Measurements from ENCODE around the gene FBRSL1. TPM values are rescaled to one million over a fixed set of nuclear protein-coding genes. Genes with fewer than 3 reads are reported as not detected.

The FBRSL1 gene
- total and polyA plus RNA-seq, 2 donors (not counting 3 experiments of a cell fraction or from before 2014, with no cell fraction given): 19.3 to 79.8 TPM

DNA sequence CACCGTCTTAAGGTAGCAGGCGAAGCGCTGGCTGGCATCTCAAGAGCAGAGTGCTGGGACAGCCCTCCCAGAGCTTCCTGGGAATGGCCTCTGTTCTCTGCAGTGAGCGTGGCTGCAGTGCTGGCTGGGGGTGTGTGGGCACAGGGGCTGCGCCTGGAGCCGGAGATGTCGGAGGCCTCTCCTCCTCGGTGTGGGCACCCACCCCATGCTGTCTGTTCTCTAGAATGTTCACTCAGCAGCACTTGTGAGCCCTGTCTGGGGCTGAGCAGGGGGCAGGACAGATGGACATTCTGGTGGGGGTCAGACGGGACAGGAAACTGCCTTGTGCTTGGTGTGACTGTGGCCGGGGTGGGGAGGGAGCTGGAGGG is 15.9 kb downstream of the FBRSL1 start:
- peaks cover 0 to 3% of the 10 kb centered on the region in 2 experiments for H3K36me3 ChIP-seq (ENCODE audit: control insufficient read depth in 2 of 2, extremely low read depth in 1 of 2, insufficient read depth in 2 of 2, low read length in 2 of 2)
- H4K20me1 ChIP-seq (replicated peaks; ENCODE audit: control insufficient read depth, extremely low read depth, insufficient read depth, low read length): no peaks in the 10 kb centered on the region
- CTCF ChIA-PET: interaction anchor here (0.9 to 3.9 kb wide), 5 partner anchors 11 to 109 kb away, joined by 3 to 15 read pairs (median 4); no protein-coding TSS in a partner anchor
- no peak for FAIRE-seq
- intact Hi-C loops (cut with micrococcal nuclease): loop anchor here (1.0 to 5.0 kb wide), 2 partner anchors 16 to 91 kb away; partner anchors contain the start of gene FBRSL1
- H3K27me3 ChIP-seq (ENCODE audit: control insufficient read depth in 2 of 2, insufficient read depth in 2 of 2, low read length in 2 of 2): peaks cover 0 to 10% of the 10 kb centered on the region in 2 experiments
- POLR2A ChIA-PET: no interaction called here
- no peak overlapping the region for H3K4me2 ChIP-seq (ENCODE audit: insufficient read depth, low read length)
- no peak for DNase-seq (ENCODE audit: low read depth, low spot score)
- BruUV-seq (replicated peaks): no TSS peak
- H3K27ac ChIP-seq (ENCODE audit: insufficient read depth, low read depth, low read length): no peak overlapping the region
- dilution Hi-C loops (cut with MboI; ENCODE audit: extremely low pct_ligation_motif_present, low sequenced_read_pairs): no loop called here
- H3K9me1 ChIP-seq (replicated peaks; ENCODE audit: control insufficient read depth, extremely low read depth, insufficient read depth, low read length): no peaks in the 10 kb centered on the region
- H2AFZ ChIP-seq (ENCODE audit: low read depth, low read length): no peak overlapping the region
- H3K9ac ChIP-seq (replicated peaks; ENCODE audit: extremely low read depth, insufficient read depth, low read length): no peak overlapping the region
- H3K79me2 ChIP-seq (ENCODE audit: control insufficient read depth, insufficient read depth, low read length): peaks cover 43% of the 10 kb centered on the region
- TF ChIP-seq MYC (IDR thresholded peaks at IDR 0.05; ENCODE audit: low read depth, low read length) (no peak), FOS (IDR thresholded peaks at IDR 0.05; ENCODE audit: borderline replicate concordance, insufficient read depth, low read length) (no peak), GATA2 (IDR thresholded peaks at IDR 0.05; ENCODE audit: insufficient read depth, insufficient read length, low read depth, low read length) (no peak), POLR2A (IDR thresholded peaks at IDR 0.05; ENCODE audit: low read depth, low read length) (no peak), POLR2AphosphoS5 (IDR thresholded peaks at IDR 0.05; ENCODE audit: insufficient read depth, low read depth, low read length) (no peak), JUN (IDR thresholded peaks at IDR 0.05; ENCODE audit: borderline replicate concordance, insufficient read depth, insufficient read length, low read depth) (no peak), EZH2 (IDR thresholded peaks at IDR 0.05; ENCODE audit: borderline replicate concordance, low read depth, low read length, severe bottlenecking) (no peak)
- TF ChIP-seq, protein P1, sequence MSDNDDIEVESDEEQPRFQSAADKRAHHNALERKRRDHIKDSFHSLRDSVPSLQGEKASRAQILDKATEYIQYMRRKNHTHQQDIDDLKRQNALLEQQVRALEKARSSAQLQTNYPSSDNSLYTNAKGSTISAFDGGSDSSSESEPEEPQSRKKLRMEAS (IDR thresholded peaks at IDR 0.05; ENCODE audit: insufficient read depth, insufficient read length): no peak
- TF ChIP-seq, protein P2, sequence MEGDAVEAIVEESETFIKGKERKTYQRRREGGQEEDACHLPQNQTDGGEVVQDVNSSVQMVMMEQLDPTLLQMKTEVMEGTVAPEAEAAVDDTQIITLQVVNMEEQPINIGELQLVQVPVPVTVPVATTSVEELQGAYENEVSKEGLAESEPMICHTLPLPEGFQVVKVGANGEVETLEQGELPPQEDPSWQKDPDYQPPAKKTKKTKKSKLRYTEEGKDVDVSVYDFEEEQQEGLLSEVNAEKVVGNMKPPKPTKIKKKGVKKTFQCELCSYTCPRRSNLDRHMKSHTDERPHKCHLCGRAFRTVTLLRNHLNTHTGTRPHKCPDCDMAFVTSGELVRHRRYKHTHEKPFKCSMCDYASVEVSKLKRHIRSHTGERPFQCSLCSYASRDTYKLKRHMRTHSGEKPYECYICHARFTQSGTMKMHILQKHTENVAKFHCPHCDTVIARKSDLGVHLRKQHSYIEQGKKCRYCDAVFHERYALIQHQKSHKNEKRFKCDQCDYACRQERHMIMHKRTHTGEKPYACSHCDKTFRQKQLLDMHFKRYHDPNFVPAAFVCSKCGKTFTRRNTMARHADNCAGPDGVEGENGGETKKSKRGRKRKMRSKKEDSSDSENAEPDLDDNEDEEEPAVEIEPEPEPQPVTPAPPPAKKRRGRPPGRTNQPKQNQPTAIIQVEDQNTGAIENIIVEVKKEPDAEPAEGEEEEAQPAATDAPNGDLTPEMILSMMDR (IDR thresholded peaks at IDR 0.05; ENCODE audit: extremely low read depth in 1 of 2, insufficient read depth in 1 of 2, low read depth in 1 of 2, low read length in 2 of 2): no peak
- H3K4me1 ChIP-seq (ENCODE audit: control insufficient read depth, extremely low read depth, insufficient read depth, low read length): peaks cover 16% of the 10 kb centered on the region
- H3K4me3 ChIP-seq (replicated peaks in 1 of 3; ENCODE audit: insufficient read depth in 1 of 3, low read depth in 1 of 3, low read length in 3 of 3): no peak overlapping the region
- H3K9me3 ChIP-seq (replicated peaks; ENCODE audit: control insufficient read depth, insufficient read depth, low read length): no peaks in the 10 kb centered on the region
